Endodermal cell (in vitro differentiated cells): ENCODE measurements around the gene CLIP4. TPM values are rescaled to one million over a fixed set of nuclear protein-coding genes. Genes with fewer than 3 reads are reported as not detected.

Experiments
- DNase-seq: peaks from one replicate; pipeline ENCODE4 v3.0.0-alpha.2; 2017
- H3K27ac ChIP-seq: 2 replicates; pipeline ENCODE4 v1.5.1; 2013; ENCODE audit warnings: mild to moderate bottlenecking, low read depth, low read length, moderate library complexity
- H3K27me3 ChIP-seq: 2 replicates; pipeline ENCODE4 v1.6.1; 2013; ENCODE audit warnings: mild to moderate bottlenecking, low read length, moderate library complexity; ENCODE audit not compliant: insufficient read depth, control insufficient read depth, poor library complexity, severe bottlenecking
- H3K36me3 ChIP-seq: 2 replicates; pipeline ENCODE4 v1.7.0; 2013; ENCODE audit warnings: mild to moderate bottlenecking, low read length, moderate library complexity; ENCODE audit not compliant: control insufficient read depth, insufficient read depth
- H3K4me1 ChIP-seq: one replicate; pipeline ENCODE4 v1.7.0; 2013; ENCODE audit warnings: low read length; ENCODE audit not compliant: control insufficient read depth, insufficient read depth
- H3K4me3 ChIP-seq: 2 replicates; pipeline ENCODE4 v1.5.1; 2013; ENCODE audit warnings: mild to moderate bottlenecking, low read length, moderate library complexity
- H3K9ac ChIP-seq: 2 replicates; pipeline ENCODE4 v1.6.1; 2013; ENCODE audit warnings: mild to moderate bottlenecking, low read length, moderate library complexity; ENCODE audit not compliant: poor library complexity, severe bottlenecking; ENCODE audit errors: extremely low read depth
- H3K9me3 ChIP-seq: 2 replicates; pipeline ENCODE4 v1.6.1; 2013; ENCODE audit warnings: mild to moderate bottlenecking, low read length, moderate library complexity; ENCODE audit not compliant: control insufficient read depth
- H3K27ac Mint-ChIP-seq: 2 replicates; pipeline ENCODE4 v1.8.0; 2020; ENCODE audit warnings: mixed read lengths
- H3K27me3 Mint-ChIP-seq: 2 replicates; pipeline ENCODE4 v1.8.0; 2021; ENCODE audit warnings: mild to moderate bottlenecking, mixed read lengths; ENCODE audit not compliant: insufficient read depth
- H3K36me3 Mint-ChIP-seq: 2 replicates; pipeline ENCODE4 v1.8.0; 2020; ENCODE audit warnings: low read depth, mixed read lengths
- H3K4me1 Mint-ChIP-seq: 2 replicates; pipeline ENCODE4 v1.8.0; 2020; ENCODE audit warnings: mixed read lengths
- H3K4me3 Mint-ChIP-seq: 2 replicates; pipeline ENCODE4 v1.8.0; 2020; ENCODE audit warnings: mild to moderate bottlenecking, moderate library complexity, mixed read lengths
- H3K9me3 Mint-ChIP-seq: 2 replicates; pipeline ENCODE4 v1.8.0; 2020; ENCODE audit warnings: mild to moderate bottlenecking, mixed read lengths
- CTCF ChIP-seq: fragments of 200-600 bp; sonication (generic); conservative IDR thresholded peaks from 2 replicates; pipeline ENCODE4 v1.5.0; 2021; ENCODE audit warnings: antibody characterized with exemption, mild to moderate bottlenecking
- WGBS, 2 experiments: methylation state at CpG; one replicate each; pipeline versions ENCODE4 v1.1.5 to v1.1.7; 2013; ENCODE audit warnings: missing lambda C conversion rate in 2 of 2, mixed read lengths in 1 of 2; ENCODE audit not compliant: insufficient coverage in 1 of 2, insufficient read length in 1 of 2; 5-methylcytosine and 5-hydroxymethylcytosine counted together
- total RNA-seq, 2 donors: library from RNA; stranded (reverse); fragmentation: NEBNext Ultra II Directional in 1 of 2; extraction: Animal tissue kit (Norgen Biotek cat#: 25700) in 1 of 2; gene quantifications; 2 replicates in 1 of 2; 3 replicates in 1 of 2; pipeline ENCODE4 v1.2.1, GENCODE V29; 2021

The CLIP4 gene
- total RNA-seq, 2 donors from 2014 or later = 8.0 to 10.9 TPM

DNA sequence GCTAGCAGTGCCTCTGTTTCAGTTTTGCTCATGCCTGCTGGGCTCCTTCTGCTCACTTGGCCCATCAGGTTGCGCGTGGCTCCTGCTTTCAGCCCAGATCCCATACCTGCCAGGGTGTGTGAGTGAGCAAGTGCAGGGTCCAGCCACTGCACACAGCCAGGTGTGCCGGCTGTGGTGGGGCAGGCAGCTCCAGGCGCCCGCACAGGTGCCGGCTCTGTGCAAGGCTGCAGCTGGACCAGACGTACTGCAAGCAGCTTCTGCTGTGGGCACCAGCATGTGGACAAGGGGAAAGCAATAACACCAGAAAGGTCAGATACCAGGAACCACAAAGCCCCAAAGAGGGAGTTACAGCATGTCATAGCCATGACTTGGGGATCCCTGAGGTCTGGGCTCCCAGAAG is 35.3 kb upstream of the CLIP4 start:
- peaks cover 7% of the 10 kb centered on the region for H3K4me1 ChIP-seq
- no peak overlapping the region for H3K27ac ChIP-seq
- no peak overlapping the region for H3K27ac Mint-ChIP-seq
- no peaks in the 10 kb centered on the region for H3K36me3 ChIP-seq
- no peak overlapping the region for H3K9ac ChIP-seq
- no peak for DNase-seq
- no peak for TF ChIP-seq CTCF
- no peak overlapping the region for H3K4me3 ChIP-seq
- peaks cover 2% of the 10 kb centered on the region for H3K36me3 Mint-ChIP-seq
- H3K9me3 ChIP-seq = peaks cover 30% of the 10 kb centered on the region
- peaks cover 2% of the 10 kb centered on the region for H3K27me3 Mint-ChIP-seq
- H3K4me3 Mint-ChIP-seq = no peak overlapping the region
- peaks cover 24% of the 10 kb centered on the region for H3K9me3 Mint-ChIP-seq
- no peaks in the 10 kb centered on the region for H3K27me3 ChIP-seq
- WGBS, 2 experiments = 90 to 97% methylated on average over 4 to 7 of the region's 7 CpGs
- H3K4me1 Mint-ChIP-seq = peaks cover 10% of the 10 kb centered on the region

DNA sequence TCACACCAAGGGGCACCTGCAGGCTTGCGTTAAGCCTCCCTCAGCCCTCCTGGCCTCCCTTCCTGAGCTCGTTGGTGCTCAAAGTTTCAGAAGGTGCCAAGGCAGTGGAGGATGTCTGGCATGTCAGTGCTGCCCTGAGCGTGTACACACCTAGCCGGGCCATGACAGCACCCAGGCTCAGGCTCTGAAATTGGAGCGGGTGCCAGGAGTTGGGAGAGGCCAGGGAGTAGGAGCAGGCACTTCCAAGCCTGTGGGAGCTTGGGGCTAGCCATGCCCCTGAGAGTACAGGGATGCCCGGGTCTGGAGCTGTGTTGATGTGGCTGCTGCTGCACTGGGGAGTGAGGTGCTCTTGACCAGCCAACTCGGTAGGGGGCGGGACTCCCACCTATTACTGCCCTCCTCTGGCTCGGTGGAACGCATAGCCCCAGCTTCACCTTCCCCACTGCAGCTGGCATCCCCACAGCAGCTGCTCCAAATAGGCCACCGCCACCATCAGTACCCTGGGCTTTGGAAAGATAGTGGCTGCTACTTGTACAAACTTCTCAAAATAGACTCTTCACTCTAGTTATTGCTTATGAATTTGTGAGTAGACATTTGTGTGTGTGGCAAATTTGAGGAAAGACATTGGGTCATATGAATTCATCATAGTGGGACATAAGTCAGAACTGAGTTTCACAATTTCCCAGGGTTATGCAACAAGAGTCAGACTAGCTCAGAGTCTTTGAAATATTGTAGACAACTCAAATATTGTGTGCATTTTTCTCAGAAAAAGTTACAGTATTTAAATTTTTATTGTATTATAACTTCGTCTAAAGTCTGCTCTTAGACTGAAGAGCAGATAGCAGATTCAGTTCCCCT is 34.1 kb upstream of the CLIP4 start:
- Mint-ChIP-seq H3K4me1 (peaks cover 5% of the 10 kb centered on the region), H3K4me3 (no peak overlapping the region), H3K27me3 (peaks cover 2% of the 10 kb centered on the region), H3K36me3 (peaks cover 2% of the 10 kb centered on the region), H3K27ac (no peak overlapping the region), H3K9me3 (peaks cover 24% of the 10 kb centered on the region)
- Histone ChIP-seq H3K9me3 (peaks cover 30% of the 10 kb centered on the region), H3K4me1 (peaks cover 3% of the 10 kb centered on the region), H3K27ac (no peak overlapping the region), H3K4me3 (no peak overlapping the region), H3K36me3 (no peaks in the 10 kb centered on the region), H3K27me3 (no peaks in the 10 kb centered on the region), H3K9ac (no peak overlapping the region)
- WGBS, 2 experiments = 82 to 83% methylated on average over 2 to 11 of the region's 12 CpGs
- TF ChIP-seq CTCF = no peak
- no peak for DNase-seq

- Histone ChIP-seq H3K9ac (no peak overlapping the region), H3K27me3 (no peaks in the 10 kb centered on the region), H3K4me1 (no peaks in the 10 kb centered on the region), H3K4me3 (no peak overlapping the region), H3K9me3 (peaks cover 30% of the 10 kb centered on the region), H3K36me3 (no peaks in the 10 kb centered on the region), H3K27ac (no peak overlapping the region)
- no peak for TF ChIP-seq CTCF
- Mint-ChIP-seq H3K27me3 (peaks cover 3% of the 10 kb centered on the region), H3K4me3 (no peak overlapping the region), H3K4me1 (no peaks in the 10 kb centered on the region), H3K27ac (no peak overlapping the region), H3K36me3 (peaks cover 2% of the 10 kb centered on the region), H3K9me3 (peaks cover 24% of the 10 kb centered on the region)
- WGBS, 2 experiments = 88 to 96% methylated on average over 4 to 5 of the region's 5 CpGs
- no peak for DNase-seq
Observed at GRCh38 chr2:29082804-29083495, 32.3 kb upstream of the CLIP4 start.
